GM19438 (cell line): ENCODE measurements around the gene PTPRG.
"Not testable (repeated sequence)": the region's sequence is repeated elsewhere in the genome, so short reads cannot be mapped to it uniquely, and the experiment has no call there.

Experiments used
- ATAC-seq: cut with Tn5 transposase; IDR thresholded peaks from one replicate; pipeline ENCODE4 v1.9.1; 2021; ENCODE audit warnings: low read depth; ENCODE audit not compliant: unreplicated experiment

The PTPRG gene

DNA sequence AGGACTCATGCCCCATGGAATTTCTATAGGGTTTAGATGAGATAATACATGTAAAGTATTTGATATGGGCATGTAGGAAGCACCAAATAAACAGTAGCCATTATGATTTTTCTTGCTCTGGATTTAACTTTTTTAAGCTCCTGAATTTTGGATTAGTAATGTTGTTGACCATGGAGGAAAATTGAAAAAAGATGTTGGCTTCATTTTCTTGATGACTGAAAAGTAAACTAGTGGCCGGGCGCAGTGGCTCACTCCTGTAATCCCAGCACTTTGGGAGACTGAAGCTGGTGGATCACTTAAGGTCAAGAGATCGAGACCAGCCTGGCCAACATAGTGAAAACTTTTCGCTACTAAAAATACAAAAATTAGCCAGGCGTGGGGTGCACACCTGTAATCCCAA, 120.3 kb downstream of the PTPRG start:
- no peak for ATAC-seq

DNA sequence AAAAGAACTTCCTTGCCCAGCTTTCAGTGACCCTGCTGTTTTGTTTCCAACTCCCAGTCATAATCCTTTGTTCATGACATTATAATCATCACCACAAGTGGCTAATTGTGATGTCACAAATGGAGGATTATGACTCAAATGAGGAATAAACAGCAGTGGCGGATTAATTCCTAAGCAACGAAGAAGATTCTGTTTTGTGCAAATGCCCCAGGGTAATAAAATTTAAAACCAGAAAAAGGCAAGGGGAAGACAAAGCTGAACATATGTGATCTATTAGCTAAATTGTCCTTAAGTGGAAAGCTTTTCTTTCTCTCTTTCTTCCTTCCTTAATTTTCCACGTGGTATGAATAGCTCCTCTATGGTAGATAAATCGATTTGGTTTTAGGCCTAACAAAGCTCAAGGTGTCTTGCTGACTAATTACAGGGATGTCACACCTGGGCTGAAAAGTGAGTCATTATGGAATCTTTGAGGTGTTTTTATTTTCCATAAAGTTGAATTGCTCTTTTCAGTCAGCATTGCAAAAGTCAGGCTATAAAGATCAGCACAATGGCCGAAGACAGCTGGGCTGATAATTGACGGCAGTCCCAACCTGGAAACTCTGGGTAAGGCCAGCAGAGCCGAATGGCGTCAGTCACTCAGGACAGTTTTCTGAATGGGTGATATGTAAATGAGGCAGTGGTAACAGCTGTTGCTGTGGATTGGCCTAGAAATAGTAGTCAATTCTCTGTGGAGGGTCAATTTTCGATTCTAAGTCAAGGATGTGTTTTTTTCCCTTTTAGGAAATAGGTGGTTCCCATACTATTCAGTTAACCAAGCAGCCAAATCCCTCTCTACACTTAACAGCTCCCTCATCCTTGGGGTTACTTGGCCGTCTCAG, 121.5 kb downstream of the PTPRG start:
- no peak for ATAC-seq

DNA sequence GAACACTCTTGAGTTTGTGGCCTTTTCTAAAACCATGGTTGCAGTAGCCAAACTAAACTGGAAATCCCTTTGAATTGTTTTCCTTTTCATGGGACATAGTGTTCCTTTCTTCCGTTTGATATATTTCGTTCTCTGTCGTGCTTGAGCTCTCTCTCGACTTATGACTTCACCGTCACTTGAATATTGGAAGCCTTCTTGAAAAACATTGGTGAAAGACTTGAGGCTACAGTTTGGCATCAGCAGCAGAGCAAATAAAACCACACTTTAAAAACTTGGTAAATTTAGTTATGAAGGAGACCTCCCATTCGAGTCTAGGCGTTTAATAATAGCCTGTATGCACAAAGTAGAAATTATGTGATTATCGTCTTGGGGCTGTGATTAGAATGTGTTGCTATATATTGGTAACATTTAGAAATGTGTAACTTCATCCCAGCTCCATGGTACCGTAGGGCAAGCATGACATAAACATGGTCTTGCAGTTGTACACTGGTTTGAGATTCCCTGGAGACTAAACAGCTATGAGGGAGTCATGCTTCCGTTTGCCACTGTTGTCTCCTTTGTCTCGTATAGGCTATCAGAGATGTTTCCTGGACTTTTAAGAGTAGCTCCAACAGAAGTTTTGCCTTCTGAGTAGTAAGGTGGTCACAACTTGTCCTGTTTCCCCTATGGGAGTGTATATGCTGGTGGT, 122.3 kb downstream of the PTPRG start:
- ATAC-seq = no peak

DNA sequence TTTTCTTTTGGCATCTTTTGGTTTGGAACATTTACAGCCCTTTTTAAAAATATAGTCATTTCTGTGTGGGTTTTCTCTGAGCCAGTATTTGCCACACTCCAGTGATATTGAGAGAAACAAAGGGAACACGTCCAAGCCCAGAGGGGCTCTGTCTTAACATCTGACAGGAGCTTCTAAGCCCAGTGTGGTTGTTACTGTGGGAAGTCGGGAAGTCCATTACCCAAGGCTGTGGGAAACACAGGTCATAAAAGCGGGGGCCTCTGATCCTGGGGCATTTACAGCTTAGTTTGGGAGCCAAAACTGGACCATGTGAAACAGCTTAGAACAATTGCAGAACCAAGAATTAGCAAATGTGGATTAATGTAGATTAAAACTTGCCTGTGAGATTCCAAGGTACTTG, 123.0 kb downstream of the PTPRG start:
- no peak for ATAC-seq

DNA sequence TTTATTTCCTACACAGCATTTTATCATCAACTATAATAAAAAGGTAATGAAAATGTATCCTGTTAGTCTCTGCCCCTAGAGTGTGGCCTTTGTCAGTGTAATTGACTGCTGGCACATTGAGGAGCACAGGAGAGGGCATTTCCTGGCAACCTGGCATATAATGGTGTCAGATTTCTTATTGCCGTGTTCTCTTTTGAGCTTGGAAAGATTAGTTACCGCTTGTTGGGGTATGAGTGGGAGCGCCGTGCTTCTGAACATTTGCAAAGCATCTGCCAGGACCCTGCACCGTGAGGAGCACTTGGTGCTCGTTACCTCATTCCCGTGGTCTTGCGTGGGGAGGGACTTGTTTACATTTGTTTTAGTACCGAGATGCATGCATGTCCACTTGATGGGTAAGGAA, 124.4 kb downstream of the PTPRG start:
- no peak for ATAC-seq

DNA sequence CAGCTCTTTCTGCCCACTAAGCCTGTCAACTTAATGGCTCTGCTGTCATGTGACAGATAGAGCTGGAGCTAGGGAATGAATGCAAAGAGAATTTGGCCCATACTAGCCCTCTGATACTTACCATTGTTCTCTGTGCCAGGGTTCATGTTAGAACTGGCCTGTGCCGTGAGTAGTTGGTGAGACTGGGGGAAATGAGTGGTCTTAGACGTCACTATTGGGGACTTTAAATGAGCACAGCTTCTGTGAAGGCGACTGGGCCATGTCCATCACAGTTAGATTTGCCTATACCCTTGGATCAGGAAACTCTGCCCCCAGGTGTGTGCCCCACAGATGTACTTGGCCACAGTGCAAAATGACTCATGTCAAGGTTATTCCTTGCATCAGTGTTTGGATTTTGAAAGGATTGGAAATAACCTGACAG, 124.9 kb downstream of the PTPRG start:
- ATAC-seq = no peak

DNA sequence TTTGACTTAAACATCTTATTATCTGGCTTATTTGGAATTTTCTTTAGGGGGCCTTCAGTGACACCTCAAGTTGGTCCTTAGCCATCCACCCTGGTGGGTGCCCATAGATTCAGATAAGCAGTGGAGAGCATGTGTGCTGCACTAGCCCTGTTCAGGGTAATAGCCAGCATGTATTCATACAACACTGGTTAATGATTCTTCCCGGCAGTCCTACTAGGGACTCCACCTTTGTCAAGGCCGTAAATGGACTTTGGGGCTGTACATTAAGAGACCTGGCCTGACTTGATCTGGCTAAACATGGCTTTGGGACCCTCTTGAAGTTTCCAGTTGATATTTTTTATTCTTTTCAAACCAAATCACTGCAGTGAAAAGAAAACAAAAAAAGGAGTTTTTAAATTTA, 125.8 kb downstream of the PTPRG start:
- ATAC-seq = no peak

DNA sequence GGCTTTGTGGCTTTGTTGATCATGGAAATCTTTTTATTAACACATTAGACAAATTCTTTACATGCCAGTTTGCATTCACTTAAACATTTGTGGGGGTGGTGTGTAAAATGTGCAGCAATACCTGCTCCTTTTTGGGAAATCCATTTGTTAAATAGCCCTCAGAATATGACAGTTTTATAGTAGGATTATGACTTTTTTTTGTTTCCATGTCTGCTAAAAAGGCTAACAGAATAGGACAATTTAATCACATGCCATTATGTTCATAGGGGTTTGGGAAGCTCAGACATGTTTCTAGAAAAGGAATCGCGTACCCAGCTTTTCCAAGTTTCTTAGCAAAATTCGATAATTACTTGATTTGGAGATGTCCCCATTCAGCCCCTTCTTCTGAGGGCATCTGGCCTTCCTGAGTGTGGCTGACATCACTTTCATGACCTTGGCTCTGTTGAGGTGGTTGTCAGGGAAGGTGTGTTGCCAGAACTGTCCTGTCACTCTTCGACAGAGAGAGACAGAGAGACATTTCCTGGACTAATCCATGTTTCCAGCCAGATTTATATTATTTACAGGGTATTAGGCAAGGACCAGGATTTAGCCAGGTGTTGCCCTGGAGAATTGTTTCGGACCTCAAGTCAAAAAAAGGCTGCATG, 126.4 kb downstream of the PTPRG start:
- ATAC-seq = no peak

DNA sequence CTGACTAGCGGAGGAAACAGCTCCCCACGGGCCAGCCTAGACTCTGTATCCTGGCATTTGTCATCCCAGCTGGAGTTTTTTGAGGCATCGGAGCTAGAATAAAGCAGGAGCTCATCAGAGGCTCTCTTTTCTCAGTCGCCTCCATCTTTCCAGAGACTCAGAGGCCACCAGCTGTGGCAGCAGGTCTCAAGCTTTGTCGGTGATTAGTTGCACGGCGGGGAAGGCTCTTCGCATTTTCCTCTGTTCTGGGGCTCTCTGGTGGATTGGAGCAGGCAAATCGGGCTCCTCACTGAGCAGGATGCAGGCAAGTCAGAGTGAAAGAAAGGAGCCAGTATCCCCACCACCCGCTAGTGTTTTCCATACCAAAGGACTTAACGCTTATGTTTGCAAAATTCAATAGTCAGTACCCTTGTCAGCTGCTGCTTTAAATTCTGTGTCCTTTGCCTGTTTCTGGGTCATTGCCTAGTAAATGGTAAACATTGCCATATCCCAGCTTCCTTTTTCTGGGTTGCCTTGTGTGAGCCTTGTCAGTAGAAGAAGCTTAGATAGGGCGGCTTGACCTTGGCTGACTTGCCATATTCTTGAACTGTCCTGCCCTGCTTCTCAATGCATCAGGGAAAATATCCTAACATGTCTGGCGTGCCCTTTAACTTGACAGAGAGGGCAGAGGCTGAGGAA, 127.1 kb downstream of the PTPRG start:
- no peak for ATAC-seq

DNA sequence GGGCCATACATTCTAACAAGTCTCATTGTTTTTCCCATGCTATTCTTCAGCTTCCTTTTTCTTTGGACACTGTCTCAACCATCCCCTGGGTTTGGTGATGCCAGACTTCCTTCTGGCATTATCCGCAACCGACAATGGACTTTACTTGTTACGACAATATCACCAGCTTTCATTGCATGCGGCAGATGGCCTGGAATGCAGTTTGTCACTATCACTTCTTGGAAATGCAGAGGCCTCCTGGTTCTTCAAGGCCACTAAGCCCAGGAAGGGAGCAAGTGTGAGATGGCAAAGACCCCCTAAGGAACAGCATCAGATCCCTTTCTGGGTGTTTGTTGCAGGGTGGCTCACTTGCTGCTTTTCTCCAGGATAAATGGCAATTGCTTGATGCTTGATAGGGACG, 128.6 kb downstream of the PTPRG start:
- ATAC-seq = no peak

DNA sequence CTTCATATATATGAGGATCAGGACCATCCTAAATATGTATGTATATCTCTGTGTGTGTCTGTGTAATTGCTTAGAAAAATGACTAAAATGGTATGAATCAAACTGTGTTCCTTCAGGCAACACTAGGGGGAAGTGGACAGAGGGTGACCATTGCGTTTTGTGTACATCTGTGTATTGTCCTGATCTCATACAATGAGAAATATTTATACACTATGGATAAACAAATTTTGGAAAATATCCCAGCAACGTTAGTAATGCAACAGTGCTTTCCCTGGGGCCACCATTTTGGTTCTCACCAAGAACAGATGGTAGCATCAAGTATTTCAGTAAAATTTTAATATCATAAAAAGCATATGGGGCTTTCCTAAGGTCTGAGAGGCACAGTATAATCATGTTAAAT, 130.1 kb downstream of the PTPRG start:
- ATAC-seq = no peak

DNA sequence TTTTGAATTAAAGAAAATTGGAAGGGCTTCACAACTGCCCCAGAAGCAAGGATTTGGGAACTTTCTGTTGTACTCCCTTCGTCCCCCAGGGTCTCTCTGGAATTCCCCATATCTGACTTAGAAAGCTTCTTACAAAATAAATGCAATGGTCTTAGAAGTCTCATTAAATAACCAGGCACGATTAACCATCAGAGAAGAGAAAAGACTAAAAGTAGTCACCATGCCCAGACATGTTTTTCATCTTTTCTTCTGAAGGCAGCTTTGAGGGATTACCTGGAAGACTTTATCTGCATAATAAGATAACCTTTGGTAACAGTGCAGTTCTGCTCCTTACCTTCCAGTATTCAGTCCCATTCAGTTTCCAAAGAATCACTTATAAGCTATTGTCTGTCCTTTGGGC, 135.9 kb downstream of the PTPRG start:
- no peak for ATAC-seq

DNA sequence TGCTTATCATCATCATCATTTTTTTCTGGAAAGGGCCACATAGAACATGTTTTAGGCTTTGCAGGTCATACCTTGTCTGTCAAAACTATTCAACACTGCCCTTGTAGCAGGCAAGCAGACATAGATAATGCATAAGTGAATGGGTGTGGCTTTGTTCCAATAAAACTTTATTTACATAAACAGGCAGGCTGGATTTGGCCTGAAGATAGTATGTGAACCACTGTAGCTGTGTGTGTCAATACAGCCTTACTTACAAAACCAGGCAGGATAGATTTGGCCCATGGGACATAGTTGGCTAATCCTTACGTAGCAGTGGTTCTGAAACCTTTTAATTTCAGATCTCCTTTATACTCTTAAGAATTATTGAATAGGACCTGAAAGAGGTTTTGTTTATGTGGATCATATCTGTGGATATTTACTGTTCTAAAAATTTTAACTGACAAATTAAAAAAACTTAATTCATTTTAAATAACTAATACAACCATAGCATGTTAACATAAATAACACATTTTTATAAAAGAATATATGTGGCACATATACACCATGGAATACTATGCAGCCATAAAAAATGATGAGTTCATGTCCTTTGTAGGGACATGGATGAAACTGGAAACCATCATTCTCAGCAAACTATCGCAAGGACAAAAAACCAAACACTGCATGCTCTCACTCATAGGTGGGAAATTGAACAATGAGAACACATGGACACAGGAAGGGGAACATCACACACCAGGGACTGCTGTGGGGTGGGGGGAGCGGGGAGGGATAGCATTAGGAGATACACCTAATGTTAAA, 137.1 kb downstream of the PTPRG start:
- not testable (repeated sequence) for ATAC-seq

DNA sequence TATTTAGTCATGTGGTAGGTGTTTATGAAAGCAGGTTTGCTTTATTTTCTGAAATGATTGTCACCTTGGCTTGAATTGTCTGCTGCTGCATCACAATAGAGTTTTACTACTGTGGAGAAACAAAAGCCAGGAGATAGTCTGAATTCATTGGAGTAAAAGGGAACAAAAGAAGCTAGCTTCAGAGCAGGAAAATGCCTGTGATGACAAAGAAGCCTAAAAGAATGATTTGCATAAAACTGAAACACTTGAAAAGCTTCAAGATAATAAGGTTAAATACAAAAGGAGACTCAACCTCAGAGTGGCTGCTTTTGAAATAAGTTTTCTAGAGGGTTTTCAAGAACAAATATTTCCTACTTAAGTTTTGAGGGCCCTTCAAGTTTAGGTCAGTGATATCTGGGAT, 138.3 kb downstream of the PTPRG start:
- ATAC-seq = no peak

DNA sequence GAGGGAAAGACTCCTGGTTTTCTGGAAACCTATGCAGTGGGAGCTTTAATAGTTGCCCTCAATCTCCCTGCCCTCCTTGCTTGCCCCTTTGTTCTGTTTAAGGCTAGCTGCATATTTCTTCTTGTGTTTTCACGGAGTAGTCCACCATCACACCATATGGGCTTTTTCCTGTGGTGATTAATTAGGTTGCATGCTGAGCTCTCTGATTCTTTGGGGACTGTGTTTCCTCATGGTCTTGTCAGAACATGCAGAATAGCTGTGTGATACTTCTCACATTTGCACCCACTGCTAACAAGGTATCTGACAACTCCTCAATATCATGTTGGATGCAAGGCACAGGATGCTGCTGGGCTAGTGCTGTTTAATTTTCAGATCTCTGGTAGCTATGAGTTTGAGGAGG, 139.6 kb downstream of the PTPRG start:
- no peak for ATAC-seq

DNA sequence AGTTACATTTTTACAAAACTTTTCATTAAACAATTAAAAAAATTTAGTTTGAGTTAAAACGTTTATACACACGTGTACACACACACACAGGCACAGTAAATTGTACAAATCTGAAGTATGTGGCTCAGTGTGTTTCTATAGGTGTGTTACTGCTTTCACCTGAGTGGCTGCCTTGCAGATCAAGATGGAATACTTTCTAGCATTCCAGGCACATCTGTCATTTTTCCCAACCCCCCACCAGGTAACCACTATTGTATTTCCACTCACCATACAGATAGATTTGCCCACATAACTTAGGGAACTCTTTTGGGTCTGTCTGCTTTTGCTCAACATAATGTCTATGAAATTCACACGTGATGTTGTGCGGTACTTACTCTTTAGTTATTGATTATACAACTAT, 141.1 kb downstream of the PTPRG start:
- no peak for ATAC-seq

DNA sequence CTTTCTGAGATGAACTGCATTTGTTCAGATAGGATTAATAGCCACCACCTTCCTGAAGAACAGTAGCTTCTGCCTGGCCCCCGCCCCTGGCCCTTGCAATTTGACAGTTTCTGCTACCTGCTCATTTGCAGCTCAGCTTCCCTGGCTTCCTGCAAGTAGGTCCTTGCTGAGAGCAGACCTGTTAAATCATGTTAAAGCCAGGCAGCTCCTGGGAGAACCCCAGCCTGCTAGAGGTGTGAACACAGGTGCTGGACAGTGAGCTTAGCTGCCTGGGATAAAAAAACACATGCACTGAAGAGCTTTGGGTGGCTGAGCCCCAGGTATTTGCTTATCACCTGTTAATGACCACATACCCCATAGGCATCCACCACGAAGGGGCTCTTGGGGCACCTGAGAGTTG, 143.4 kb downstream of the PTPRG start:
- ATAC-seq = no peak

DNA sequence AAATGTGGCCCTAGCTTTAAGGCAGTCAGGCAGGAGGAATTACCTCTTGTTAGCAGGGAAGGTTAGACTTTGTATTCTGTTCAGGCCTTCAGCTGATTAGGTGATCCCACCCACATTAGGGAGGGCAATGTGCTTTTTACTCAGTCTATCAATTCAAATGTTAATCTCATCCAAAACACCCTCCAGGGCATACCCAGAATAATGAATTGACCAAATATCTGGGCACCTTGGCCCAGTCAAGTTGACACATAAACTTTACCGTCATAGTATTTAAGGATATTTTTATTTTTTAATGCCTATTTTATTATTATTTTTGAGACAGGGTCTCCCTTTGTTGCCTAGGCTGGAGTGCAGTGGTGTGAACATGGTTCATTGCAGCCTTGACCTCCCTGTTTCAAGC, 146.1 kb downstream of the PTPRG start:
- no peak for ATAC-seq

DNA sequence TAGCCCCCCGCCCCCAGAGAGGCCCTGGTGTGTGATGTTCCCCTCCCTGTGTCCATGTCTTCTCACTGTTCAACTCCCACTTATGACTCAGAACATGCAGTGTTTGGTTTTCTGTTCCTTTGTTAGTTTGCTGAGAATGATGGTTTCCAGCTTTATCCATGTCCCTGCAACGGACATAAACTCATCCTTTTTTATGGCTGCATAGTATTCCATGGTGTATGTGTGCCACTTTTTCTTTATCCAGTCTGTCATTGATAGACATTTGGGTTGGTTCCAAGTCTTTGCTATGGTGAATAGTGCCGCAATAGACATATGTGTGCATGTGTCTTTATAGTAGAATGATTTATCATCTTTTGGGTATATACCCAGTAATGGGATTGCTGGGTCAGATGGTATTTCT, 149.5 kb downstream of the PTPRG start:
- ATAC-seq = not testable (repeated sequence)

DNA sequence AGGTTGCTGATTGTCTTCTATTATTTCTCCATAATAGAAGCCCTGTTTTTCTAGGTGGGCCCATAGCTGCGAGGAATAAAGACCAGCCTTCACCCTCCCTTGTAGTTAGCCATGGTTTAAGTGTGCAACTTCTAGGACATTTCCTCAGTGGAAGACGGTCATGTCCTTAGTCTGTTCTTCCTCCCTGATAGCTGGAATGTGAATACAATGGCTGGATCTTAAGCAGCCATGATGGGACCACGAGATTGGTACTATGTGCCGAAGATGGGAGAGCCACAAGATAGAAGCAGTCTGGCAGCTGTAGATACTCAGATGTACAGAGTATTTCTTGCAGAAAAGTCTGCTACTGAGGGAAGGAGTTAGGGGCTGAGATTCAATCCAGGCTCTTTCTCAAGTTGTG, 152.9 kb downstream of the PTPRG start:
- ATAC-seq = no peak
